MCF 10A (cell line): ENCODE data around the gene DNER. TPM values are rescaled to one million over a fixed set of nuclear protein-coding genes. Genes with fewer than 3 reads are reported as not detected.

Experiments used
- BruUV-seq: library from RNA; stranded (reverse); fragments of 400-500 nt; replicated peaks from 2 replicates; lab custom pipeline; 2021; lab: Mats Ljungman, UMichigan
- CTCF ChIA-PET: fragments of 300-600 bp; sonication (Branson Sonifier 250); formaldehyde crosslinking; extraction: SDS; loops from one replicate; lab custom pipeline; 2021; ENCODE audit warnings: antibody characterized with exemption, inconsistent platforms; lab: Yijun Ruan, JAX
- POLR2A ChIA-PET: fragments of 300-600, 350-650 bp; sonication (Branson Sonifier 250); formaldehyde crosslinking; extraction: SDS; loops from one replicate; lab custom pipeline; 2020; ENCODE audit warnings: antibody characterized with exemption, inconsistent platforms; lab: Yijun Ruan, JAX
- DNase-seq: peaks from one replicate; pipeline ENCODE4 v3.0.0-alpha.2; 2018; ENCODE audit not compliant: unreplicated experiment
- H3K27ac Mint-ChIP-seq: one replicate; pipeline ENCODE4 v1.8.0; 2022; ENCODE audit warnings: mild to moderate bottlenecking, low read depth, mixed read lengths; ENCODE audit not compliant: unreplicated experiment
- H3K27me3 Mint-ChIP-seq: one replicate; pipeline ENCODE4 v1.8.0; 2022; ENCODE audit warnings: mixed read lengths; ENCODE audit not compliant: insufficient read depth, unreplicated experiment
- H3K36me3 Mint-ChIP-seq: one replicate; pipeline ENCODE4 v1.8.0; 2022; ENCODE audit warnings: mild to moderate bottlenecking, moderate library complexity, mixed read lengths; ENCODE audit not compliant: insufficient read depth, unreplicated experiment
- H3K4me1 Mint-ChIP-seq: one replicate; pipeline ENCODE4 v1.8.0; 2022; ENCODE audit warnings: mixed read lengths; ENCODE audit not compliant: insufficient read depth, unreplicated experiment
- H3K4me3 Mint-ChIP-seq: one replicate; pipeline ENCODE4 v1.8.0; 2022; ENCODE audit warnings: mild to moderate bottlenecking, moderate library complexity, mixed read lengths; ENCODE audit not compliant: unreplicated experiment
- H3K9me3 Mint-ChIP-seq: one replicate; pipeline ENCODE4 v1.8.0; 2022; ENCODE audit warnings: mixed read lengths; ENCODE audit not compliant: unreplicated experiment
- intact Hi-C: fragments of 100-400 bp; cut with micrococcal nuclease; formaldehyde crosslinking; loops from 2 replicates; pipeline ENCODE4 v1.14.1; 2022
- total RNA-seq: library from RNA; stranded (reverse); gene quantifications from 2 replicates; pipeline ENCODE4 v1.2.3, GENCODE V29; 2022
- TF ChIP-seq, protein P1 (sequence below): fragments of 200-600 bp; IDR thresholded peaks from one replicate; pipeline ENCODE4 v1.8.0; 2022; ENCODE audit warnings: antibody characterized with exemption, mild to moderate bottlenecking; ENCODE audit not compliant: unreplicated experiment

Gene DNER
- total RNA-seq, 1 experiment from 2014 or later: 49.2 TPM

DNA sequence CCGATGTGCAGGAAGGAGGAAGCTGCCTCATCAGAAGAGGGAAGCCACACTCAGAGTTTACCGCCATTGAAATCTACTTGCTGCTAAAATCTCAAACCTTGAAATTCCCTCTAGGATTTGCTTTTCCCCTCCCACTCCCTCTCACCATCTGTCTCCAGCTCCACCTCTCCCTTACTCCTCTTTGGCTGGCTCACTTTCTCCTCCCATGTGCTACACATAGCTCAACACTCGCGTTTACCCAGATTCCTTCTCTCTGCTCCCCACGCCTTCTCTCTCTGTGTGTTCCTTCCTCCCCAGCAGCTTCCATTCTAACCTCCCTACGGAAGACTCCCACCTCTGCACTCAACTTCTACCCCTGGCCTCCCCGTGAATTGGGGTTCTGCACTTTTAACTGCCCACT, 143.1 kb downstream of the DNER start:
- ChIA-PET CTCF (interaction anchor here (0.7 to 1.8 kb wide), 2 partner anchors 11 to 85 kb away, joined by 4 to 7 read pairs; no protein-coding TSS in a partner anchor), POLR2A (no interaction called here)
- DNase-seq: no peak
- Mint-ChIP-seq H3K27me3 (no peaks in the 10 kb centered on the region), H3K4me1 (peaks cover 12% of the 10 kb centered on the region), H3K9me3 (no peaks in the 10 kb centered on the region), H3K36me3 (peaks cover 34% of the 10 kb centered on the region), H3K4me3 (no peak overlapping the region), H3K27ac (no peak overlapping the region)
- intact Hi-C loops: no loop called here
- no TSS peak for BruUV-seq
- TF ChIP-seq, protein P1, sequence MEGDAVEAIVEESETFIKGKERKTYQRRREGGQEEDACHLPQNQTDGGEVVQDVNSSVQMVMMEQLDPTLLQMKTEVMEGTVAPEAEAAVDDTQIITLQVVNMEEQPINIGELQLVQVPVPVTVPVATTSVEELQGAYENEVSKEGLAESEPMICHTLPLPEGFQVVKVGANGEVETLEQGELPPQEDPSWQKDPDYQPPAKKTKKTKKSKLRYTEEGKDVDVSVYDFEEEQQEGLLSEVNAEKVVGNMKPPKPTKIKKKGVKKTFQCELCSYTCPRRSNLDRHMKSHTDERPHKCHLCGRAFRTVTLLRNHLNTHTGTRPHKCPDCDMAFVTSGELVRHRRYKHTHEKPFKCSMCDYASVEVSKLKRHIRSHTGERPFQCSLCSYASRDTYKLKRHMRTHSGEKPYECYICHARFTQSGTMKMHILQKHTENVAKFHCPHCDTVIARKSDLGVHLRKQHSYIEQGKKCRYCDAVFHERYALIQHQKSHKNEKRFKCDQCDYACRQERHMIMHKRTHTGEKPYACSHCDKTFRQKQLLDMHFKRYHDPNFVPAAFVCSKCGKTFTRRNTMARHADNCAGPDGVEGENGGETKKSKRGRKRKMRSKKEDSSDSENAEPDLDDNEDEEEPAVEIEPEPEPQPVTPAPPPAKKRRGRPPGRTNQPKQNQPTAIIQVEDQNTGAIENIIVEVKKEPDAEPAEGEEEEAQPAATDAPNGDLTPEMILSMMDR: no peak

DNA sequence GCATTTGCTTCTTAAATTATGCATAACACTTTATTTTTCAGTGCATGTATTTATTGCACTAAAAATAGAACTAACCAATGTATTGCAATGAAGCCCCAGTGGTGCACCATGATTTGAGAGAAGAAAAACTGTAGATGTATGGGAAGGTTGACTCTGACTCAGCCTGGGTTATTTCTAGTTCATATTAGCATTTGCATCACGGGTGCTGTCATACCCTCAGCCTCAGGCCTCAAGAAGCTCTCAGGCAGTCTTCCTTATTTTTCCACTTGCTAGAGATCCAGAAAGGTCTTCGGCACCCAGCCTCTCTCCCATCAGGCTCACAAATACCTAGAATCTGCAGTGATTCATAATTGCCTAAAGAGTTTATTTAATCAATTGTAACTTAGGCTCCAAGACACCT, 148.0 kb downstream of the DNER start:
- Mint-ChIP-seq H3K36me3 (peaks cover 26% of the 10 kb centered on the region), H3K4me1 (peaks cover 12% of the 10 kb centered on the region), H3K27me3 (no peaks in the 10 kb centered on the region), H3K4me3 (no peak overlapping the region), H3K27ac (no peak overlapping the region), H3K9me3 (no peaks in the 10 kb centered on the region)
- TF ChIP-seq, protein P1: no peak
- DNase-seq: no peak
- intact Hi-C loops: no loop called here
- CTCF ChIA-PET: interaction anchor here (0.8 kb wide), 1 partner anchor 20 kb away, joined by 5 read pairs; no protein-coding TSS in a partner anchor
- BruUV-seq: no TSS peak
- POLR2A ChIA-PET: interaction anchor here (1.3 kb wide), 1 partner anchor 10 kb away, joined by 3 read pairs; no protein-coding TSS in a partner anchor

DNA sequence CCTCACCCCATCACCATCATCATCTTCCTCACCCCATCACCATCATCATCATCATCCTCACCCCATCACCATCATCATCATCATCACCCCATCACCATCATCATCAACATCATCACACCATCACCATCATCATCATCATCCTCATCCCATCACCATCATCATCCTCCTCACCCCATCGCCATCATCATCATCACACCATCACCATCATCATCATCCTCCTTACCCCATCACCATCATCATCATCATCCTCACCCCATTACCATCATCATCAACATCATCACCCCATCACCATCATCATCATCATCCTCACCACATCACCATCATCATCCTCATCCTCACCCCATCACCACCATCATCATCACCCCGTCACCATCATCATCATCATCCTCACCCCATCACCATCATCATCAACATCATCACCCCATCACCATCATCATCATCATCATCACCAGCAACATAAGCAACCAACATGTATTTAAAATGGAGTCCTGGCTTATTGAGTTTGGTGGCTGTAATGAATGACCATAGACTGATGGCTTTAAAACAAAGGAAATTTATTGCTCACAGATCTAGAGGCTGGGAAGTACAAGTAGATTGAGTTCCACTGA, 150.0 kb downstream of the DNER start:
- ChIA-PET POLR2A (no interaction called here), CTCF (interaction anchor here (1.1 kb wide), 1 partner anchor 55 kb away, joined by 3 read pairs; no protein-coding TSS in a partner anchor)
- no peak for DNase-seq
- no TSS peak for BruUV-seq
- intact Hi-C loops: no loop called here
- no peak overlapping the region for H3K4me3 Mint-ChIP-seq
- TF ChIP-seq, protein P1: no peak
- peaks cover 15% of the 10 kb centered on the region for H3K4me1 Mint-ChIP-seq
- no peaks in the 10 kb centered on the region for H3K9me3 Mint-ChIP-seq
- peaks cover 26% of the 10 kb centered on the region for H3K36me3 Mint-ChIP-seq
- no peak overlapping the region for H3K27ac Mint-ChIP-seq
- H3K27me3 Mint-ChIP-seq: no peaks in the 10 kb centered on the region

DNA sequence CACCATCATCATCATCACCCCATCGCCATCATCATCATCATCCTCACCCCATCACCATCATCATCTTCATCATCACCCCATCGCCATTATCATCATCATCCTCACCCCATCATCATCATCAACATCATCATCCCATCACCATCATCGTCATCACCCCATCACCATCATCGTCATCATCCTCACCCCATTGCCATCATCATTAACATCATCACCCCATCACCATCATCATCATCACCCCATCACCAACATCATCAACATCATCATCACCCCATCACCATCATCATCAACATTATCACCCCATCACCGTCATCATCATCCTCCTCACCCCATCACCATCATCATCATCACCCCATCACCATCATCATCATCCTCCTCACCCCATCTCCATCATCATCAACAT, 151.0 kb downstream of the DNER start:
- Mint-ChIP-seq H3K27ac (no peak overlapping the region), H3K27me3 (no peaks in the 10 kb centered on the region), H3K36me3 (peaks cover 25% of the 10 kb centered on the region), H3K4me1 (peaks cover 24% of the 10 kb centered on the region), H3K4me3 (no peak overlapping the region), H3K9me3 (no peaks in the 10 kb centered on the region)
- CTCF ChIA-PET: no interaction called here
- intact Hi-C loops: no loop called here
- TF ChIP-seq, protein P1: no peak
- POLR2A ChIA-PET: no interaction called here
- BruUV-seq: no TSS peak
- no peak for DNase-seq
